GM19324 (cell line): Measurements from ENCODE around the gene NPIPA1.
"Not testable (repeated sequence)": the region's sequence is repeated elsewhere in the genome, so short reads cannot be mapped to it uniquely, and the experiment has no call there.

Source experiments
- ATAC-seq: cut with Tn5 transposase; IDR thresholded peaks from one replicate; pipeline ENCODE4 v1.9.1; 2021; ENCODE audit warnings: mild to moderate bottlenecking, moderate library complexity; ENCODE audit not compliant: unreplicated experiment, low FRiP score

Gene NPIPA1

DNA sequence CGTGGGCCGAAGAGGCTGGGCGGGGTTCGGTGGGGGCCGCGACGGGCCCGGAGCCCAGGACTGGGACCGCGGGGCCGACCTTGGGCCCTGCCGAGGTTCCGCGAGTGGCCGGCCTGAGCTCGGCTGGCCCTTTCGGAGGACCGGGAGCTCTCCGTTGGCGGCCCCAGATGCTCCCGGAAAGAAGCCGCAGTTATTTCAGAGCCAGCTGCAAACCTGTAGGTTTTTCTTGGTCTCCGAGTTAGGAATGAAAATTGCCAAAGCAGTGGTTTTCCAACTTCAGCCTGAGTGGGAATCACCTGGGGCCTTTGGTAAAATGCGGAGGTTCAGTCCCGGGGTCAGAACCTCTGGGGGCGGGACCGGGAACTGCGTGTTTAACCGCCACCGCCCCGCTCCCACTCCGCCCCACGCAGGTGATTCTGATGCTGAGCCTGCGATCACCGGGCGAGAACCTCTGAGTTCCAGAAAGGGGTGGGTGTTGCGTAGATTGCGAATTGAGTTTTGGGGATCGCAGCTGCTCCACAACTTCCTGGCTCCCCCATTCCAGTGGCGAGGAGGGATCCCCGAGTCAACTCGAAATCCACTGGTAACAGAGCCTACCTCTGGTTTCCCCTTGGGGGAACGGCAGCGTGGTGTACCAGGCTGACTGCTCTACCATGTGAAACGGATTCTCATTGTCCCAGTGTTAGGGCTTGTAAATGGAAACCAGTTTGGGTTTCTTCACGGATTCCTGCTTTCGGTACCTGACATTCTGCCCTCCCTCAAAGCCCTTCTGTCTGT, 38.4 kb downstream of the NPIPA1 start:
- ATAC-seq: peak; percentile 12

DNA sequence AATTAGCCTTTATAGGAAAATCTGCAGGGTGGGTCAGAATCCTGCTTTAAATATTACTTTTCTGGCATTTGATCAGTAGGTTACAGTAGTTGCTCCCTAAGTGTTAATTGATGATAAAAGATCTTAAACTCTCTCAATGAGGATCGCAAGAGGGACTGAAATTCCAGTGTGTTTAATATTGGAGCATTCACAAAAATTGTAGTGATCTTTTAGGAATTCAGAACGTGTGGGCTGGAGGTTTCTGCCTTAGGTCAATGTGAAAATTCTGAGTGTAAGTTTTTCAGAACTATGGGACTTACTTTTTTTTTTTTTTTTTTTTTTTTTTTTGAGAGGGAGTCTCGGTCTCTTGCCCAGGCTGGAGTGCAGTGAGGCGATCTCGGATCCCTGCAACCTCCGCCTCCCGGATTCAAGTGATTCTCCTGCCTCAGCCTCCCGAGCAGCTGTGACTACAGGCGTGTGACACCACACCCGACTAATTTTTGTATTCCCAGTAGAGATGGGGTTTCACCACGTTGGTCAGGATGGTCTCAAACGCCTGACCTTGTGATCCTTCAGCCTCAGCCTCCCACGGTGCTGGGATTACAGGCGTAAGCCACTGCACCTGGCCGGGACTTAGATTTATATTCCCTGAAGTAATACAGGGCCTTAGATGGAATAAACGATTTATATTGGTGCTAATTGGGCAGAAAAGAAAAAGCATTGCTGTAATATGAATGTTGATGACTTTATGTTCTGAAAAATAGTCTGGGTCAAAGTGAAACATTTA, 39.9 kb downstream of the NPIPA1 start:
- not testable (repeated sequence) for ATAC-seq

DNA sequence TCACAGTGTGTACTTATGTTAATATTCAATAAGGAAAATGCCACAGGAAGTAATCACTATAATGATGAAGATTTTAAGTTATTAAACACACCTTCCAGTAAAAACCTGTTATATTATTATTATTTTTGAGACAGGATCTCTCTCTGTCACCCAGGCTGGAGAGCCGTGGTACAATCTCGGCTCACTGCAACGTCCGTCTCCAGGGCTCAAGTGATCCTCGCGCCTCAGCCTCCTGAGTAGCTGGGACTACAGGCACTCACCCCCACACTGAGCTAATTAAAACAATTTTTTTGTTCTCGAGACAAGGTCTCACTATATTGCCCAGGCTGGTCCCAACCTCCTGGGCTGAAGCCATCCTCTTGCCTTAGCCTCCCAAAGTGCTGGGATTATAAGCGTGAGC, 41.0 kb downstream of the NPIPA1 start:
- not testable (repeated sequence) for ATAC-seq

DNA sequence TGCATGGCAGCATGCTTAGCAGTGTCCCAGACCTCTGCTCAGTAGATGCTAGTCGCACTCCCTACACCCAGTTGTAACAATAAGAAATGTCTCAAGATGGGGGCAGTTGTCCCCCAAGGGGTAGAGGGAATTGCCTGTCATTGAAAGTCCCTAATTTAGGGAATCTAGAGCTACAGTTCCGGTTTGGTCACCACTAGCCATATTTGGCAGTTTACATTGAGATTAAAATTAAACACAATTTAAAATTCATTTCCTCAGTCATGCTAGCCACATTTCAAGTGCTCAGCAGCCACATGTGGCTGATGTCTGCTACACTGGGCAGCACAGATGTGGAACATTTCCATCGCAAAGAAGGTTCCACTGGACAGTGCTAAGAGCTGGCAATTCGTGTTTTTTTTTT, 41.7 kb downstream of the NPIPA1 start:
- not testable (repeated sequence) for ATAC-seq

DNA sequence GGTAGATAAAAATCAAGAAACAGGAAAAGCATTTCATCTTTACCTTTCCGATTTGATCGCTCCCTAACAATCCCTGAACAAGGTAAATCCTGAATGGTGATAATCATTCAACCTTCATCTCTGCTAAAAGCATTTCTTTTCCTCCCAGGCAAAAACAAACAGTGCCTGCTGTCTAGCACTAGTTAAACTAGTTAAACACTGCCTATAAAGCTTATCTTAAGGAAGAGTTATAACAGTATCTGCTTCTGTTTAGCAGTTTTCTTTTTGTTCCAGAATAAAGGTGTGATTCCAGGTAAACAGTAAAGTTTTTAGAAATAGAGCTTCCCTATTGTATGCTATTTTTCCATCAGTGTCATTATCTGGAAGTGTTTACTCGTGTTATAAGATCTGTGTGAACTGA, 44.0 kb downstream of the NPIPA1 start:
- not testable (repeated sequence) for ATAC-seq

DNA sequence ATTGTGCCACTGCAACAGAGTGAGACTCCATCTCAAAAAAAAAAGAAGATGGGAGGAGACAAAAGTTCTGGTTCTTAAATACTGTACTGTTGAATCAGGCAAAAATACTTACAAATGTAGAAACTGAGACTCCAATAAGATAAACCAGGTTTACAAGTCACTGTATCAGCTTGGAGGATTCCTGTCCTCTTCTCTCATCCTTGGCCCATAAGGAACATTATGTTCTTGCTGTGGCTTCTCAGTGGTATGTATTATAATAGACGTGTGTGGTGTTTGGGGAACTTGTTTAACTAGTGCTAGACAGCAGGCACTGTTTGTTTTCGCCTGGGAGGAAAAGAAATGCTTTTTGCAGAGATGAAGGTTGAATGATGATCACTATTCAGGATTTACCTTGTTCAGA, 45.3 kb downstream of the NPIPA1 start:
- not testable (repeated sequence) for ATAC-seq

DNA sequence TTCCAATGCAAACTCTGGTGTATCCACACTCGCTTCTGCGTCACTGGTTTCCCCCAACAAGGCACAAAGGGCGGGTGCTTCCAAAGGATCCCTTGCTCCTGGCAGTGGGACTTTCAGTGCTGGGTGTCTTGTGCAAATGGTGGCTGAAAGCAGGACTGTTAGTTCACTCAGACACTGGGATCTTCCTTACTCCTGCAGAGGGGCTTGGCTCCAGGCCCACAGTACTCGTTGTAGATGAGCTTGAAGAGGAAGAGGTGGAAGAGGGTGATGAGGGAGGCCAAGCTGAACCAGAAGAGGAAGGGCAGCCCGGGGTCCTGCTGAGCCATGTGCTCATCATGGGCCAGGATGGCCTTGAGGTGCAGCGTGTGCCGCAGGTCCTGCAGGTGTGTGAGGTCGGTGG, 50.8 kb downstream of the NPIPA1 start:
- not testable (repeated sequence) for ATAC-seq

DNA sequence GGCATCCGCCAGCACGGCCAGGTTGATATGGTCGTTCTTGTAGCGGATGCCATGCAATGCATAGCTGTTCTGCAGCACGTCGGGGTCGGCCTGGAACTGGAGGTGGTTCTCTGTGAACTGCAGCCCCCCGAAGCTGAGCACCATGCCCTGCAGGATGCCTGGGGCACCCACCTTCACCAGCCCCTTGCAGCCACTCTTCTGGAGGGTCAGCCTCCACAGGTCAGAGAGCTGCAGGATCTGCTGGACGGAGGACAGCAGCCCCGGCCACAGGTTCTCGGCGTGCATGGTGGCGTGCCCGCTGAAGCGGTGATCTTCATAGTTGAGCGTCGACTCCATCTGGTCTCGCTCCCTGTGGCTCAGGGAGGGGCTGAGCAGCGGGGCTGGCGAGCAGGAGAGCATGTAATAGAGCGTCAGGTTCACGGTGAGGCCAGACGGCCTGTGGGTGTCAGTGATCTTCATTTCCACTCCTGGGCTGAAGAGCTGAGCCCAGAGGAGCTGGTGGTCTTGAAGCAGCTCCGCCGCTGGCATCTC, 51.5 kb downstream of the NPIPA1 start:
- ATAC-seq: not testable (repeated sequence)

DNA sequence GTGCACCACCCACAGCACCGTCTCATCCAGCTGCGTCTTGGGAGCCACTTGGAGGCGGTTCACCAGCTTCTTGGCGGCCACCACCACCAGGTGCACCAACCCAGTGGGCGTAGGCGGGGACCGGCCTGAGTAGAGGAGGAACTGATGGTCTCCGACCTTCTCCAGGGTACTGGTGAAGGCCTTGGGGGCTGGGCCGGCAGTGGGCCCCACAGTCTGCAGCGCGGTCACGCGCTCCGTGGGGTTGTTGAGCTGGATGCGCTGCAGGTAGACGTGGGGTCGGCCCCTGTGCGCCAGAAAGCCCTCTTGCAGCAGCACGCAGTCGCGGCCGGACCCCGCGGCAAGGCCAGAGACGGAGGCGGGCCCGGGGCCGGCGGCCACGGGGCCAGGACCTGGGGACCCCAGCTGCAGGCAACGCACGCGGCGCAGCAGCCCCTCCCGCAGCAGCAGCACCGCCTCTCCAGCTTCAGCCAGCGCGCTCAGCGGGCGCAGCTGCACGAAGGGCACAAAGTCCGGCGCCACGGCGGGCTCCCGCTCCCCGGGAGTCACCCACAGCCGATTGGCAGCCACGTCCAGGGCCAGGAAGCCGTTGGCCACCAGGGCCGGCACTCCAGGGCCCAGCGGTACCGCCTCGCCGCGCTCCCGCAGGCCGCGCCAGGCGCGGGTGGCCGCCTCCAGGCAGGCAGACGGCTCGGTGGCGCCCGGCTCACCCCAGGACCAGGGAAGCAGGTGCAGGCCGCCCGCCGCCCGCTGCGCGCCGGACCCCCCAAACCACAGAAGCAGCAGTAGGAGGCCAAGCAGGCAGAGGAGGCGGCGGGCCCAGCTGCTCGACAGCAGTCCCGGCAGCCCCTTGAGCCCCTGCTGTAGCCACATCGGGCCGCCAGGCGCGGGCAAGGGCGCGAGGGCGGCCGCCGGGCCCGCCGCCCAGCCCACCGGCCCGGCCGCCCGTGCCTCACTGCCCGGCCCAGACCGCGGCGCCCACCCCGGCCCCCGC, 52.3 kb downstream of the NPIPA1 start:
- ATAC-seq: not testable (repeated sequence)

DNA sequence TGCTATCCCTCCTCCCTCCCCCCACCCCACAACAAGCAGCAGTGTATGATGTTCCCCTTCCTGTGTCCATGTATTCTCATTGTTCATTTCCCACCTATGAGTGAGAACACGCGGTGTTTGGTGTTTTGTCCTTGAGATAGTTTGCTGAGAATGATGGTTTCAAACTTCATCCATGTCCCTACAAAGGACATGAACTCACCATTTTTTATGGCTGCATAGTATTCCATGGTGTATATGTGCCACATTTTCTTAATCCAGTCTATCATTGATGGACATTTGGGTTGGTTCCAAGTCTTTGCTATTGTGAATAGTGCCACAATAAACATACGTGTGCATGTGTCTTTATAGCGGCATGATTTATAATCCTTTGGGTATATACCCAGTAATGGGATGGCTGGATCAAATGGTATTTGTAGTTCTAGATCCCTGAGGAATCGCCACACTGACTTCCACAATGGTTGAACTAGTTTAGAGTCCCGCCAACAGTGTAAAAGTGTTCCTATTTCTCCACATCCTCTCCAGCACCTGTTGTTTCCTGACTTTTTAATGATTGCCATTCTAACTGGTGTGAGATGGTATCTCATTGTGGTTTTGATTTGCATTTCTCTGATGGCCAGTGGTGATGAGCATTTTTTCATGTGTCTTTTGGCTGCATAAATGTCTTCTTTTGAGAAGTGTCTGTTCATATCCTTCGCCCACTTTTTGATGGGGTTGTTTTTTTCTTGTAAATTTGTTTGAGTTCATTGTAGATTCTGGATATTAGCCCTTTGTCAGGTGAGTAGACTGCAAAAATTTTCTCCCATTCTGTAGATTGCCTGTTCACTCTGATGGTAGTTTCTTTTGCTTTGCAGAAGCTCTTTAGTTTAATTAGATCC, 56.3 kb downstream of the NPIPA1 start:
- ATAC-seq: not testable (repeated sequence)

DNA sequence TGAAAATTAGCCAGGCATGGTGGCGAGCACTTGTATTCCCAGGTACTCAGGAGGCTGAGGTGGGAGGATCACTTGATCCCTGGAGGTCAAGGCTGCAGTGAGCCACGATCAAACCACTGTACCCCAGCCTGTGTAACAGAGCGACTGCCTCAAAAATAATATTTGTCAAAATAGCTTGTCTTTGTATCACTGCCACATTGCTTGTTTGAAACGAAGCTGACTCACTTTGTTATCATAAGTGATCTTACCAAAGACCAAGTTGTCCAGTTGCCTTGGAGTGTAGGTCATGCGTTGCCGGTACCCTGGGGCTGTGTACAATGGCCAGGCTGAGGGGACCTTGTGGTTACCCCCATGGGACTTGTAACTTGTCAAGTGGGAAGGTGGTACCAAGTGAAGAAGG, 59.5 kb downstream of the NPIPA1 start:
- not testable (repeated sequence) for ATAC-seq

DNA sequence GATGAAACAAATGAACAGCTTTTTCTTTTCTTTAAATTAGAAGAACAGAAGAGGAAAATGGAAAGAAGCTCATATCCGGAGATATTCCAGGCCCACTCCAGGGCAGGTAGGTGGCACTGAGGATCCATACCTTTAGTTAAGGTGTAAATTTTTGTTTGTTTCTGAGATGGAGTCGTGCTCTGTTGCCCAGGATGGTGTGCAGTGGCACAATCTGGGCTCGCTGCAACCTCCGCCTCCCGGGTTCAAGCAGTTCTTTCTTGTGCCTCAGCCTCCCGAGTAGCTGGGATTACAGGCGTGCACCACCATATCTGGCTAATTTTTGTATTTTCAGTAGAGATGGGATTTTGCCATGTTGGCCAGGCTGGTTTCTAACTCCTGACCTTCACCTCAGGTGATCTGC, 61.1 kb downstream of the NPIPA1 start:
- not testable (repeated sequence) for ATAC-seq

DNA sequence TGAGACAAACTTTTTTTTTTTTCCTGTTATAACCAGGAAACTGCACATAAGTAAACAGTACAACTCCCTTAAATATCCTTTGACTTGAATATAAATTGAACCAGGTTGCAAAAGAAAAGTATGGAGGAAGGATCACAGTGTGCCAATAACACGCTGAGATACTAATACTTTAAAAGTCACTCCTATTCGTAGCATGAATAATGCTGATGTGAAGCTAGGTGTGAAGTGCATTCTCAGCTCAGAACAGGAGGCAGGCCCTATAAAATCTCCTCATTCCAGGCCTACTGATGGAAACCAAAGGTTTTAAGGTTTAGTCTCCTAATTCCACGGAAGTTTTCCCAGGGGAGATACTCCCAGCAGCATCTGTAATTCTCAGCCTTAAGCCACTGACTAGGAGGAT, 62.6 kb downstream of the NPIPA1 start:
- ATAC-seq: not testable (repeated sequence)
